Adrenal gland (tissue), 5 donors: ENCODE measurements around the gene ZCCHC18.

Source experiments
- POLR2A ChIP-seq, 2 donors: fragments of 450-650 bp; IDR thresholded peaks; one replicate each; pipeline ENCODE4 v1.6.1; 2017; ENCODE audit warnings: antibody characterized with exemption in 2 of 2, mild to moderate bottlenecking in 2 of 2, moderate library complexity in 1 of 2
- TF ChIP-seq, protein P1 (sequence below), 6 experiments: fragments of 450-650 bp in 4 of 6; fragments of 200-600 bp in 2 of 6; sonication (generic) in 1 of 6; IDR thresholded peaks; 1 replicate in 5 of 6; 2 replicates in 1 of 6; pipeline versions ENCODE4 v1.5.1 to v1.8.0; 2016 to 2021; ENCODE audit warnings: antibody characterized with exemption in 6 of 6, mild to moderate bottlenecking in 2 of 6, moderate library complexity in 1 of 6
- donor health status: DM: no; HTN: no; CAD: no.

- TF ChIP-seq, protein P1, sequence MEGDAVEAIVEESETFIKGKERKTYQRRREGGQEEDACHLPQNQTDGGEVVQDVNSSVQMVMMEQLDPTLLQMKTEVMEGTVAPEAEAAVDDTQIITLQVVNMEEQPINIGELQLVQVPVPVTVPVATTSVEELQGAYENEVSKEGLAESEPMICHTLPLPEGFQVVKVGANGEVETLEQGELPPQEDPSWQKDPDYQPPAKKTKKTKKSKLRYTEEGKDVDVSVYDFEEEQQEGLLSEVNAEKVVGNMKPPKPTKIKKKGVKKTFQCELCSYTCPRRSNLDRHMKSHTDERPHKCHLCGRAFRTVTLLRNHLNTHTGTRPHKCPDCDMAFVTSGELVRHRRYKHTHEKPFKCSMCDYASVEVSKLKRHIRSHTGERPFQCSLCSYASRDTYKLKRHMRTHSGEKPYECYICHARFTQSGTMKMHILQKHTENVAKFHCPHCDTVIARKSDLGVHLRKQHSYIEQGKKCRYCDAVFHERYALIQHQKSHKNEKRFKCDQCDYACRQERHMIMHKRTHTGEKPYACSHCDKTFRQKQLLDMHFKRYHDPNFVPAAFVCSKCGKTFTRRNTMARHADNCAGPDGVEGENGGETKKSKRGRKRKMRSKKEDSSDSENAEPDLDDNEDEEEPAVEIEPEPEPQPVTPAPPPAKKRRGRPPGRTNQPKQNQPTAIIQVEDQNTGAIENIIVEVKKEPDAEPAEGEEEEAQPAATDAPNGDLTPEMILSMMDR (IDR thresholded peaks at IDR 0.05), result peak; percentile 60 to 87 (median 76)
- no peak for TF ChIP-seq POLR2A (IDR thresholded peaks at IDR 0.05)
These were observed 24.1 kb downstream of the ZCCHC18 start for GRCh38 chrX:104136241-104137019.
